ENCODE results near the gene MYO18B. TPM values are rescaled to one million over a fixed set of nuclear protein-coding genes. Genes with fewer than 3 reads are reported as not detected.

MYO18B gene
- total RNA-seq, 1 donor from 2014 or later, result not detected

- DNase-seq (ENCODE audit: extremely low spot score in 2 of 2), result no peak
- H3K27ac ChIP-seq, result no peak overlapping the region
- H3K9me3 ChIP-seq, result no peaks in the 10 kb centered on the region
- no peaks in the 10 kb centered on the region for H3K4me1 ChIP-seq
- TF ChIP-seq POLR2A (IDR thresholded peaks at IDR 0.05) (no peak), POLR2AphosphoS5 (IDR thresholded peaks at IDR 0.05; ENCODE audit: insufficient read depth in 1 of 2, low read depth in 1 of 2) (no peak)
- TF ChIP-seq, protein P1, sequence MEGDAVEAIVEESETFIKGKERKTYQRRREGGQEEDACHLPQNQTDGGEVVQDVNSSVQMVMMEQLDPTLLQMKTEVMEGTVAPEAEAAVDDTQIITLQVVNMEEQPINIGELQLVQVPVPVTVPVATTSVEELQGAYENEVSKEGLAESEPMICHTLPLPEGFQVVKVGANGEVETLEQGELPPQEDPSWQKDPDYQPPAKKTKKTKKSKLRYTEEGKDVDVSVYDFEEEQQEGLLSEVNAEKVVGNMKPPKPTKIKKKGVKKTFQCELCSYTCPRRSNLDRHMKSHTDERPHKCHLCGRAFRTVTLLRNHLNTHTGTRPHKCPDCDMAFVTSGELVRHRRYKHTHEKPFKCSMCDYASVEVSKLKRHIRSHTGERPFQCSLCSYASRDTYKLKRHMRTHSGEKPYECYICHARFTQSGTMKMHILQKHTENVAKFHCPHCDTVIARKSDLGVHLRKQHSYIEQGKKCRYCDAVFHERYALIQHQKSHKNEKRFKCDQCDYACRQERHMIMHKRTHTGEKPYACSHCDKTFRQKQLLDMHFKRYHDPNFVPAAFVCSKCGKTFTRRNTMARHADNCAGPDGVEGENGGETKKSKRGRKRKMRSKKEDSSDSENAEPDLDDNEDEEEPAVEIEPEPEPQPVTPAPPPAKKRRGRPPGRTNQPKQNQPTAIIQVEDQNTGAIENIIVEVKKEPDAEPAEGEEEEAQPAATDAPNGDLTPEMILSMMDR (IDR thresholded peaks at IDR 0.05), result no peak
- intact Hi-C loops (cut with DNase I), result no loop called here
- H3K36me3 ChIP-seq, result no peaks in the 10 kb centered on the region
- no peak overlapping the region for H3K4me3 ChIP-seq
- no peaks in the 10 kb centered on the region for H3K27me3 ChIP-seq
Measured at GRCh38 chr22:25800766-25801165, 58.8 kb downstream of the MYO18B start.

- DNase-seq (ENCODE audit: extremely low spot score in 2 of 2), result no peak
- H3K27ac ChIP-seq, result no peak overlapping the region
- no peaks in the 10 kb centered on the region for H3K27me3 ChIP-seq
- H3K4me3 ChIP-seq, result no peak overlapping the region
- no peaks in the 10 kb centered on the region for H3K36me3 ChIP-seq
- H3K4me1 ChIP-seq, result no peaks in the 10 kb centered on the region
- TF ChIP-seq, protein P1 (IDR thresholded peaks at IDR 0.05), result no peak
- no peak for TF ChIP-seq POLR2A (IDR thresholded peaks at IDR 0.05)
- no peak for TF ChIP-seq POLR2AphosphoS5 (IDR thresholded peaks at IDR 0.05; ENCODE audit: insufficient read depth in 1 of 2, low read depth in 1 of 2)
- intact Hi-C loops (cut with DNase I), result no loop called here
- H3K9me3 ChIP-seq, result no peaks in the 10 kb centered on the region
Measured at GRCh38 chr22:25802018-25802417, 60.0 kb downstream of the MYO18B start.

GRCh38 chr22:25804676-25805075 lies 62.7 kb downstream of the MYO18B start:
- H3K36me3 ChIP-seq, result no peaks in the 10 kb centered on the region
- TF ChIP-seq, protein P1 (IDR thresholded peaks at IDR 0.05), result no peak
- TF ChIP-seq POLR2AphosphoS5 (IDR thresholded peaks at IDR 0.05; ENCODE audit: insufficient read depth in 1 of 2, low read depth in 1 of 2) (no peak), POLR2A (IDR thresholded peaks at IDR 0.05) (no peak)
- no peaks in the 10 kb centered on the region for H3K9me3 ChIP-seq
- H3K27ac ChIP-seq, result no peak overlapping the region
- intact Hi-C loops (cut with DNase I), result no loop called here
- no peak overlapping the region for H3K4me3 ChIP-seq
- DNase-seq (ENCODE audit: extremely low spot score in 2 of 2), result no peak
- no peaks in the 10 kb centered on the region for H3K27me3 ChIP-seq
- no peaks in the 10 kb centered on the region for H3K4me1 ChIP-seq

DNA sequence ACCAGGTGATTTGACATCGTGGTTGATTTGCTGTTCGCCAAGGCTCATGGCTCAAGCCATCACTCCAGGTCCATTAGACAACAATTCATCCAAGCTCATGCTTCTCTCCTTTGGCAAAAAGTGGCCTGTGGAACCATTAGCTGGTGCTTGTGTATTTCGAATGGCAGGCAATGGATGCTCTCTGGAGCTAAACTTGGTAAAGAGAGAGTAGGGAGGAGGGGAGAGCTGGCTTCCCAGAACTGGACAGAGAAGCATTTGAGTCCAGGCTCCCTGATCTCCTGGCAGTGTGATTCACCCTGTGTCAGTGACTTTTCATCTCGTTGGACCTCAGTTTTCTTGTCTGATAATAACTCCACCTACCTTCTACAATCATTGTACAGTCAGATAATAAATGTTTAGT lies 64.6 kb downstream of the MYO18B start:
- intact Hi-C loops (cut with DNase I), result no loop called here
- Histone ChIP-seq H3K27ac (no peak overlapping the region), H3K27me3 (no peaks in the 10 kb centered on the region), H3K9me3 (no peaks in the 10 kb centered on the region), H3K4me1 (no peaks in the 10 kb centered on the region), H3K4me3 (no peak overlapping the region), H3K36me3 (no peaks in the 10 kb centered on the region)
- no peak for DNase-seq (ENCODE audit: extremely low spot score in 2 of 2)
- TF ChIP-seq POLR2A (IDR thresholded peaks at IDR 0.05) (no peak), POLR2AphosphoS5 (IDR thresholded peaks at IDR 0.05; ENCODE audit: insufficient read depth in 1 of 2, low read depth in 1 of 2) (no peak)
- TF ChIP-seq, protein P1 (IDR thresholded peaks at IDR 0.05), result no peak

GRCh38 chr22:25814685-25815084 lies 72.7 kb downstream of the MYO18B start:
- H3K27me3 ChIP-seq, result no peaks in the 10 kb centered on the region
- intact Hi-C loops (cut with DNase I), result no loop called here
- no peak overlapping the region for H3K27ac ChIP-seq
- H3K36me3 ChIP-seq, result no peaks in the 10 kb centered on the region
- no peaks in the 10 kb centered on the region for H3K4me1 ChIP-seq
- DNase-seq (ENCODE audit: extremely low spot score in 2 of 2), result no peak
- H3K9me3 ChIP-seq, result no peaks in the 10 kb centered on the region
- no peak overlapping the region for H3K4me3 ChIP-seq
- TF ChIP-seq POLR2A (IDR thresholded peaks at IDR 0.05), result no peak
- TF ChIP-seq, protein P1 (IDR thresholded peaks at IDR 0.05), result no peak
- TF ChIP-seq POLR2AphosphoS5 (IDR thresholded peaks at IDR 0.05; ENCODE audit: insufficient read depth in 1 of 2, low read depth in 1 of 2), result no peak

Measured in vagina (tissue), 2 donors.